ENCODE measurements around the gene MOSMO.

GRCh38 chr16:22093331-22093730 is 85.4 kb downstream of the MOSMO start:
- TF ChIP-seq CTCF (IDR thresholded peaks at IDR 0.05) (no peak), POLR2A (IDR thresholded peaks at IDR 0.05) (no peak)

All from right lobe of liver (tissue), 4 donors.